Measurements from ENCODE around the gene KLHDC1. TPM values are rescaled to one million over a fixed set of nuclear protein-coding genes. Genes with fewer than 3 reads are reported as not detected.

Gene KLHDC1, protein sequence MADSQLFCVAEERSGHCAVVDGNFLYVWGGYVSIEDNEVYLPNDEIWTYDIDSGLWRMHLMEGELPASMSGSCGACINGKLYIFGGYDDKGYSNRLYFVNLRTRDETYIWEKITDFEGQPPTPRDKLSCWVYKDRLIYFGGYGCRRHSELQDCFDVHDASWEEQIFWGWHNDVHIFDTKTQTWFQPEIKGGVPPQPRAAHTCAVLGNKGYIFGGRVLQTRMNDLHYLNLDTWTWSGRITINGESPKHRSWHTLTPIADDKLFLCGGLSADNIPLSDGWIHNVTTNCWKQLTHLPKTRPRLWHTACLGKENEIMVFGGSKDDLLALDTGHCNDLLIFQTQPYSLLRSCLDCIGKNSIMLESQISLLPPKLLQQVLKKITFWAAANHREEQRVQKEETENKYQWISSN
- 0.84 and 1.00 TPM in 2 replicates for total RNA-seq

GRCh38 chr14:49692811-49693734 is at the start of gene KLHDC1:
TSS of gene KLHDC1 (plus strand) at chr14:49693120. CDS start at chr14:49693195, 75 bp downstream.

GRCh38 chr14:49687942-49688700 is 4.8 kb upstream of the KLHDC1 start, which contains the start of gene POLE2:
TSS of gene POLE2 (minus strand) at chr14:49688214. CDS start at chr14:49688203, 11 bp downstream.

GRCh38 chr14:49767571-49768300 is 74.8 kb downstream of the KLHDC1 start, which contains the start of gene KLHDC2:
TSS of gene KLHDC2 (plus strand) at chr14:49768153. CDS start at chr14:49768469, 316 bp downstream.

Other genes starting within 250 kb of the KLHDC1 start
- gene RPS29, start 106.7 kb upstream of the KLHDC1 start, total RNA-seq: 10,301 and 13,352 TPM in 2 replicates
- gene LRR1, start 94.2 kb upstream of the KLHDC1 start, total RNA-seq: 29.5 and 34.9 TPM in 2 replicates
- gene RPL36AL, start 72.5 kb upstream of the KLHDC1 start, total RNA-seq: 206 and 300 TPM in 2 replicates
- 94.2 and 101 TPM in 2 replicates for gene MGAT2, start 72.3 kb upstream of the KLHDC1 start, total RNA-seq
- 5.9 TPM in 2 replicates for gene DNAAF2, start 57.9 kb upstream of the KLHDC1 start, total RNA-seq
- 19.9 and 27.1 TPM in 2 replicates for gene POLE2, start 4.9 kb upstream of the KLHDC1 start, total RNA-seq
- 22.2 and 30.5 TPM in 2 replicates for gene KLHDC2, start 75.0 kb downstream of the KLHDC1 start, total RNA-seq
- 24.6 and 25.6 TPM in 2 replicates for gene NEMF, start 159.7 kb downstream of the KLHDC1 start, total RNA-seq
- gene ARF6, start 200.0 kb downstream of the KLHDC1 start, total RNA-seq: 70.6 and 73.1 TPM in 2 replicates

All from mammary microvascular endothelial cell (primary cell).